Natural killer cell (primary cell): ENCODE data around the gene C13orf42. TPM values are rescaled to one million over a fixed set of nuclear protein-coding genes. Genes with fewer than 3 reads are reported as not detected.

Source experiments
- ATAC-seq, 3 donors: fragments of 150-1000 bp in 2 of 3; fragments of 200-7000 bp in 1 of 3; cut with Tn5 transposase; 1 replicate in 1 of 3; 2 replicates in 2 of 3; pipeline ENCODE4 v1.10.0; 2021; ENCODE audit warnings: mild to moderate bottlenecking in 2 of 3, moderate library complexity in 2 of 3
- DNase-seq, 2 donors: peaks; one replicate each; pipeline versions ENCODE4 v3.0.0 to v3.0.0-alpha.2; 2013 to 2021; ENCODE audit warnings: mixed read lengths in 1 of 2
- H3K27ac ChIP-seq: one replicate; pipeline ENCODE4 v1.5.1; 2013; ENCODE audit warnings: mild to moderate bottlenecking, low read length
- H3K27me3 ChIP-seq: one replicate; pipeline ENCODE4 v1.6.1; 2013; ENCODE audit warnings: low read length; ENCODE audit not compliant: control insufficient read depth, insufficient read depth
- H3K36me3 ChIP-seq: one replicate; pipeline ENCODE4 v1.6.1; 2013; ENCODE audit warnings: low read length; ENCODE audit not compliant: control insufficient read depth, insufficient read depth
- H3K4me1 ChIP-seq: one replicate; pipeline ENCODE4 v1.6.1; 2013; ENCODE audit warnings: low read length; ENCODE audit not compliant: control insufficient read depth, insufficient read depth
- H3K4me3 ChIP-seq: one replicate; pipeline ENCODE4 v1.5.1; 2013; ENCODE audit warnings: low read length
- H3K9me3 ChIP-seq: one replicate; pipeline ENCODE4 v1.6.1; 2013; ENCODE audit warnings: low read length; ENCODE audit not compliant: control insufficient read depth, insufficient read depth
- H3K27ac Mint-ChIP-seq, 2 donors: one replicate each; pipeline ENCODE4 v1.8.0; 2022; ENCODE audit warnings: mild to moderate bottlenecking in 2 of 2, mixed read lengths in 2 of 2, moderate library complexity in 1 of 2
- H3K27me3 Mint-ChIP-seq, 2 donors: one replicate each; pipeline ENCODE4 v1.8.0; 2022; ENCODE audit warnings: low read depth in 2 of 2, mixed read lengths in 2 of 2
- H3K36me3 Mint-ChIP-seq: one replicate; pipeline ENCODE4 v1.8.0; 2022; ENCODE audit warnings: mixed read lengths
- H3K4me1 Mint-ChIP-seq, 2 donors: one replicate each; pipeline ENCODE4 v1.8.0; 2022; ENCODE audit warnings: mixed read lengths in 2 of 2
- H3K4me3 Mint-ChIP-seq: one replicate; pipeline ENCODE4 v1.8.0; 2022; ENCODE audit warnings: mild to moderate bottlenecking, moderate library complexity, mixed read lengths
- H3K9me3 Mint-ChIP-seq, 2 donors: one replicate each; pipeline ENCODE4 v1.8.0; 2022; ENCODE audit warnings: mixed read lengths in 2 of 2
- WGBS: methylation state at CpG from one replicate; pipeline ENCODE4 v1.1.7; 2013; ENCODE audit warnings: missing lambda C conversion rate; ENCODE audit not compliant: insufficient coverage; 5-methylcytosine and 5-hydroxymethylcytosine counted together
- intact Hi-C: fragments of 100-400 bp; cut with micrococcal nuclease; formaldehyde crosslinking; loops from one replicate; pipeline ENCODE4 v1.14.2; 2022
- total RNA-seq, 4 donors: library from RNA; stranded (reverse); fragments of 120-200 nt in 1 of 4; gene quantifications; one replicate each; pipeline versions ENCODE4 v1.2.3 to v1.2.4, GENCODE V29; 2013 to 2022
- TF ChIP-seq, protein P1 (sequence below): fragments of 200-600 bp; IDR thresholded peaks from one replicate; pipeline ENCODE4 v1.8.0; 2022; ENCODE audit warnings: antibody characterized with exemption

Gene C13orf42
- total RNA-seq, 3 donors from 2014 or later (not counting 1 experiment from before 2014, with no cell fraction given), result not detected

DNA sequence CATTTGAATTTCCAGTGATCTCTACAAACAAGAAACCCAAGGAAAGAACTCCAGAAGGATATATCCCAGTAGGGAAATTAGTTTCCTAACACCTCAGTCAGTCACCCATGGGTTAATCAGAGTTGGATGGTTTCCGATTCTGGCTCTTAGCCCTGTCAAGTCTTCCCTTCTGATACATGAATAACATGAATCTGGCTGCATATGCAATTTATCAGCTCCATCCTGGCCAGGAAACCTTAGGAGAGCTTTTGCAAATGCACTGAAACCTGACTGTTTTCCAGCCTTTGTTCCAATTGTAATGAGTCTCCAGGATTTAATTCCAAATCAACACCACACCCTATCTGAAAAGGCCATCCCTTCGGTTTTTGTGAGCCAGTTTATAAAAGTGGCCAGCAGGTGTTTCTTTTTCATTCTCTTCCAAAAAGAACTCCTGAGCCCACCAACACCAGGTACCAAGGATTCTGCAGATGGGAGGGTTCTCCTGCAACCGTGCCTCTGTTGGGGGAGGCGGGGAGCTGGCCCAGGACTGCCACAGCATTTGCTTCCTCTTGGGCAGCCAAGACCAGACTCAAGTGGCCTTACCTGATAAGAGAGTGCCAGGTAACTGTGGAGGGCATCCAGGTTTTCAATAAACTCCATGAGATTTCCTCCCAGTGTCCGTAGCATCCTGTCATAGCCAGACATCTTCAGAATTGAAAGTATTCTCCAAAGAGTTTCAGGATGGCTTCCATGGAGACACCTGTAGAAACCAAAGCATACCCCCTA, 77.5 kb downstream of the C13orf42 start:
- peaks cover 2 to 9% of the 10 kb centered on the region in 2 donors for H3K27me3 Mint-ChIP-seq
- no peak overlapping the region for H3K27ac Mint-ChIP-seq
- no peak overlapping the region for H3K27ac ChIP-seq
- ATAC-seq, result no peak
- 87% methylated on average over 5 of the region's 5 CpGs for WGBS
- no peak overlapping the region for H3K4me3 ChIP-seq
- H3K27me3 ChIP-seq, result no peaks in the 10 kb centered on the region
- no peak for DNase-seq
- H3K36me3 ChIP-seq, result no peaks in the 10 kb centered on the region
- no peaks in the 10 kb centered on the region for H3K4me1 Mint-ChIP-seq
- H3K36me3 Mint-ChIP-seq, result no peaks in the 10 kb centered on the region
- no peaks in the 10 kb centered on the region for H3K9me3 Mint-ChIP-seq
- intact Hi-C loops, result no loop called here
- H3K4me3 Mint-ChIP-seq, result no peak overlapping the region
- H3K9me3 ChIP-seq, result no peaks in the 10 kb centered on the region
- H3K4me1 ChIP-seq, result no peaks in the 10 kb centered on the region
- TF ChIP-seq, protein P1, sequence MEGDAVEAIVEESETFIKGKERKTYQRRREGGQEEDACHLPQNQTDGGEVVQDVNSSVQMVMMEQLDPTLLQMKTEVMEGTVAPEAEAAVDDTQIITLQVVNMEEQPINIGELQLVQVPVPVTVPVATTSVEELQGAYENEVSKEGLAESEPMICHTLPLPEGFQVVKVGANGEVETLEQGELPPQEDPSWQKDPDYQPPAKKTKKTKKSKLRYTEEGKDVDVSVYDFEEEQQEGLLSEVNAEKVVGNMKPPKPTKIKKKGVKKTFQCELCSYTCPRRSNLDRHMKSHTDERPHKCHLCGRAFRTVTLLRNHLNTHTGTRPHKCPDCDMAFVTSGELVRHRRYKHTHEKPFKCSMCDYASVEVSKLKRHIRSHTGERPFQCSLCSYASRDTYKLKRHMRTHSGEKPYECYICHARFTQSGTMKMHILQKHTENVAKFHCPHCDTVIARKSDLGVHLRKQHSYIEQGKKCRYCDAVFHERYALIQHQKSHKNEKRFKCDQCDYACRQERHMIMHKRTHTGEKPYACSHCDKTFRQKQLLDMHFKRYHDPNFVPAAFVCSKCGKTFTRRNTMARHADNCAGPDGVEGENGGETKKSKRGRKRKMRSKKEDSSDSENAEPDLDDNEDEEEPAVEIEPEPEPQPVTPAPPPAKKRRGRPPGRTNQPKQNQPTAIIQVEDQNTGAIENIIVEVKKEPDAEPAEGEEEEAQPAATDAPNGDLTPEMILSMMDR, result no peak

DNA sequence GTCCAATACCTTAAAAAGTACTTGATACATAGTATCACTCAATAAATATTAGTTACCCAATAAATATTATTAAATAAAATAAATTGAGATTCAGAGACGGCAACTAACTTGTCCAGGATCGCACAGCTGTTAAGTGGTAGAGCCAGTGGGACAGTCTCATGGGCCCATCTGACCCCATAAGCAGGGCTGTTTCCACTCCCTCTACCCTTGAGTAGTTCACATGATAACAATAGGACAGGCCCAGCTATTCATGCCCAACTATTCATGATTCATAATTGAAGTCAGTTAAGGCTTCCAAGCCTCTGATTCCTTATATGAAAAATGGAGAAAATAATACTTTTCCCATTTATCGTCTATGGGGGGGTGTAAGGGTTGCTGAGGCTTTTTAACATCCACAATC, 78.2 kb downstream of the C13orf42 start:
- Histone ChIP-seq H3K27me3 (no peaks in the 10 kb centered on the region), H3K4me3 (no peak overlapping the region), H3K9me3 (no peaks in the 10 kb centered on the region), H3K4me1 (no peaks in the 10 kb centered on the region), H3K36me3 (no peaks in the 10 kb centered on the region), H3K27ac (no peak overlapping the region)
- DNase-seq (no peak), ATAC-seq (no peak)
- TF ChIP-seq, protein P1, result no peak
- Mint-ChIP-seq H3K9me3 (no peaks in the 10 kb centered on the region), H3K4me1 (no peaks in the 10 kb centered on the region), H3K27me3 (peaks cover 6 to 10% of the 10 kb centered on the region in 2 donors), H3K4me3 (no peak overlapping the region), H3K36me3 (no peaks in the 10 kb centered on the region), H3K27ac (no peak overlapping the region)
- 100% methylated on average over 2 of the region's 3 CpGs for WGBS
- intact Hi-C loops, result no loop called here

Other genes starting within 250 kb of the C13orf42 start
- 10 to 100 TPM; 57.9 to 68.7 (median 64.8) TPM for gene RNASEH2B, start 201.5 kb downstream of the C13orf42 start, total RNA-seq
- gene FAM124A, start 111.1 kb upstream of the C13orf42 start, total RNA-seq, result not detected
- not detected for gene SERPINE3, start 228.4 kb upstream of the C13orf42 start, total RNA-seq